Left lung (tissue), 10 donors: Measurements from ENCODE around the gene PTPN3. TPM values are rescaled to one million over a fixed set of nuclear protein-coding genes. Genes with fewer than 3 reads are reported as not detected.

Source experiments
- ATAC-seq: fragments of 200-7000 bp; cut with Tn5 transposase; one replicate; pipeline ENCODE4 v1.9.1; 2020; ENCODE audit warnings: moderate library complexity
- DNase-seq, 4 donors: peaks; one replicate each; pipeline ENCODE4 v3.0.0-alpha.2; 2013 to 2020
- H3K27ac ChIP-seq, 2 donors: fragments of 200-600 bp; sonication (generic) in 1 of 2; one replicate each; pipeline versions ENCODE4 v1.5.0 to v1.8.0; 2020 to 2021
- H3K27me3 ChIP-seq, 2 donors: fragments of 200-600 bp; sonication (generic) in 1 of 2; one replicate each; pipeline versions ENCODE4 v1.5.0 to v1.8.0; 2020 to 2021
- H3K36me3 ChIP-seq, 2 donors: fragments of 200-600 bp; sonication (generic) in 1 of 2; one replicate each; pipeline versions ENCODE4 v1.5.0 to v1.8.0; 2020 to 2021
- H3K4me1 ChIP-seq, 2 donors: fragments of 200-600 bp; one replicate each; pipeline ENCODE4 v1.8.0; 2021
- H3K4me3 ChIP-seq, 2 donors: fragments of 200-600 bp; sonication (generic) in 1 of 2; one replicate each; pipeline versions ENCODE4 v1.5.0 to v1.8.0; 2020 to 2021; ENCODE audit warnings: mild to moderate bottlenecking in 1 of 2
- H3K9me3 ChIP-seq, 2 donors: fragments of 200-600 bp; sonication (generic) in 1 of 2; one replicate each; pipeline versions ENCODE4 v1.5.0 to v1.8.0; 2020 to 2021
- CTCF ChIP-seq, 2 donors: fragments of 200-600 bp; sonication (generic) in 1 of 2; IDR thresholded peaks; one replicate each; pipeline versions ENCODE4 v1.5.0 to v1.8.0; 2021; ENCODE audit warnings: antibody characterized with exemption in 2 of 2
- intact Hi-C, 2 donors: fragments of 100-400 bp; cut with DNase I; formaldehyde crosslinking; loops; one replicate each; pipeline versions ENCODE4 v1.11.2 to v1.14.2; 2022
- polyA plus RNA-seq, 6 donors: library from polyadenylated mRNA; unstranded; fragments of 120-200 nt; gene quantifications; one replicate each; pipeline ENCODE4 v1.2.1, GENCODE V29; 2013; ENCODE audit not compliant: insufficient read length in 6 of 6
- total RNA-seq, 2 donors: library from RNA; stranded (reverse); fragmentation: NEBNext Ultra II Directional; extraction: Animal tissue kit (Norgen Biotek cat#: 25700); gene quantifications; one replicate each; pipeline ENCODE4 v1.2.1, GENCODE V29; 2021
- donor health status: DM: no; HTN: yes; CAD: no.
- donor health status: DM: no; HTN: no; CAD: no.

Gene PTPN3
- total and polyA plus RNA-seq, 8 donors = 7.7 to 16.6 (median 15.7) TPM

GRCh38 chr9:109408759-109409462 is 89.2 kb downstream of the PTPN3 start:
- Histone ChIP-seq H3K27ac (no peak overlapping the region), H3K36me3 (peaks cover 0 to 9% of the 10 kb centered on the region in 2 donors), H3K4me3 (no peak overlapping the region), H3K4me1 (no peaks in the 10 kb centered on the region), H3K9me3 (no peaks in the 10 kb centered on the region), H3K27me3 (no peaks in the 10 kb centered on the region)
- no peak for DNase-seq
- no peak for TF ChIP-seq CTCF (IDR thresholded peaks at IDR 0.05)
- ATAC-seq = peak; percentile 72
- intact Hi-C loops = no loop called here

GRCh38 chr9:109403766-109404320 is 94.3 kb downstream of the PTPN3 start:
- DNase-seq (no peak), ATAC-seq (no peak)
- intact Hi-C loops = no loop called here
- H3K4me1 ChIP-seq = no peaks in the 10 kb centered on the region
- H3K36me3 ChIP-seq = peaks cover 0 to 9% of the 10 kb centered on the region in 2 donors
- no peak overlapping the region for H3K4me3 ChIP-seq
- no peaks in the 10 kb centered on the region for H3K9me3 ChIP-seq
- H3K27ac ChIP-seq = no peak overlapping the region
- peaks cover 0 to 14% of the 10 kb centered on the region in 2 donors for H3K27me3 ChIP-seq
- TF ChIP-seq CTCF (IDR thresholded peaks at IDR 0.05) = no peak

- Histone ChIP-seq H3K9me3 (no peaks in the 10 kb centered on the region), H3K36me3 (peaks cover 0 to 9% of the 10 kb centered on the region in 2 donors), H3K4me1 (no peaks in the 10 kb centered on the region), H3K27me3 (peaks cover 0 to 14% of the 10 kb centered on the region in 2 donors), H3K4me3 (no peak overlapping the region), H3K27ac (no peak overlapping the region)
- intact Hi-C loops = no loop called here
- ATAC-seq = no peak
- no peak for DNase-seq
- TF ChIP-seq CTCF (IDR thresholded peaks at IDR 0.05) = no peak
Measured at GRCh38 chr9:109403116-109403515, 95.0 kb downstream of the PTPN3 start.

GRCh38 chr9:109401990-109402318 is 96.2 kb downstream of the PTPN3 start:
- H3K9me3 ChIP-seq = no peaks in the 10 kb centered on the region
- TF ChIP-seq CTCF (IDR thresholded peaks at IDR 0.05) = no peak
- DNase-seq (no peak), ATAC-seq (peak; percentile 65)
- H3K27ac ChIP-seq = no peak overlapping the region
- H3K4me3 ChIP-seq = no peak overlapping the region
- peaks cover 0 to 9% of the 10 kb centered on the region in 2 donors for H3K36me3 ChIP-seq
- intact Hi-C loops = no loop called here
- peaks cover 0 to 14% of the 10 kb centered on the region in 2 donors for H3K27me3 ChIP-seq
- H3K4me1 ChIP-seq = no peaks in the 10 kb centered on the region

- no peak overlapping the region for H3K4me3 ChIP-seq
- no peaks in the 10 kb centered on the region for H3K4me1 ChIP-seq
- peak; percentile 57 to 60 for TF ChIP-seq CTCF (IDR thresholded peaks at IDR 0.05)
- peaks cover 0 to 14% of the 10 kb centered on the region in 2 donors for H3K27me3 ChIP-seq
- intact Hi-C loops = no loop called here
- no peaks in the 10 kb centered on the region for H3K9me3 ChIP-seq
- ATAC-seq (peak; percentile 93), DNase-seq (peak in 2 of 4 donors; percentile 19 to 54)
- no peak overlapping the region for H3K27ac ChIP-seq
- H3K36me3 ChIP-seq = peaks cover 0 to 8% of the 10 kb centered on the region in 2 donors
Measured at GRCh38 chr9:109401169-109401989, 96.7 kb downstream of the PTPN3 start.
